Activated naive CD4-positive, alpha-beta T cell treated with anti-CD3 and anti-CD28 coated beads, Interleukin-2, amount 10 ng/mL, durations not matched to agents 7 days and 5 days (primary cell): Measurements from ENCODE around the gene PCYT1A.
"Not testable (repeated sequence)": the region's sequence is repeated elsewhere in the genome, so short reads cannot be mapped to it uniquely, and the experiment has no call there.

ENCODE experiments used
- CTCF ChIA-PET: fragments of 350-600 bp; sonication (Branson Sonifier 250); formaldehyde crosslinking; loops from one replicate; lab custom pipeline; 2021; ENCODE audit warnings: antibody characterized with exemption; lab: Charles Lee
- DNase-seq: peaks from one replicate; pipeline ENCODE4 v3.0.0-alpha.2; 2020
- H3K27ac Mint-ChIP-seq: one replicate; pipeline ENCODE4 v1.8.0; 2021; ENCODE audit warnings: mild to moderate bottlenecking, moderate library complexity, mixed read lengths
- H3K27me3 Mint-ChIP-seq: one replicate; pipeline ENCODE4 v1.8.0; 2021; ENCODE audit warnings: mild to moderate bottlenecking, mixed read lengths
- H3K36me3 Mint-ChIP-seq: one replicate; pipeline ENCODE4 v1.8.0; 2021; ENCODE audit warnings: mixed read lengths
- H3K4me1 Mint-ChIP-seq: one replicate; pipeline ENCODE4 v1.8.0; 2021; ENCODE audit warnings: mixed read lengths
- H3K4me3 Mint-ChIP-seq: one replicate; pipeline ENCODE4 v1.8.0; 2021; ENCODE audit warnings: mild to moderate bottlenecking, moderate library complexity, mixed read lengths
- H3K9me3 Mint-ChIP-seq: one replicate; pipeline ENCODE4 v1.8.0; 2021; ENCODE audit warnings: mixed read lengths

The PCYT1A gene

DNA sequence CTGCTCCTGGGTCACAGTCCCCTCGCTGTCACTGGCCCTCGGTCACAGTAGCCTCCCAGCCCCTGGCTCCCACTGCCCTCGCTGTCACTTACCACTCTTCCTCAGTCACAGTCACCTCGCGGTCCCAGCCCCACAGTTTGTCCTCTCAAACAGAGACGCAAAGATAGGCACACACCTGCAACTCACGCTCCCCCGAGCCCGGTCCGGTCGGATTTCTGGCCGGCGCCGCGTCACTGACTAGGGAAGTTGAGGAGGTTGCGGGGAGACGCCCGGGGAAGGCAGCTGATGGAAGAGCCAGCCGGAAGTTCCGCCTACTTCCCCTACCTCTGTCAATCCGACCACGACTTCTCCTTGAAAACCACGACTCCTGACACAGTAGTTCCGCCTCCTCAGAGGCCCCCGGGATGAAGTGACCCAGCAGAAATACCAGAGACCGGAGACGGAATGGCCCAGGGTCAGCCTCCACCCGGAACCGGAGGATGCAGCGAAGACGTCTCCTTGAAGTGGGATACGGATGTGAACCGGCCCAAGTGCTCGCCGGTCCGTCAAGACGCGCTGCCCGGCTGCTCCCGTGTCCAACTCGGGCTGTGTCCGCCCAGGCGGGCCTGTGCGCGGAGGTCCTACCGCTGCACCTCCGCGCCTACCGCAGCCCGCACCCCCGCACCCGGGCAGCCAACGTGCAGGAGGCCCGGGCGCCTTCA is at the start of gene PCYT1A:
Gene PCYT1A (minus strand): TSS at position 287 of the 701 bp plus-strand sequence. CDS start 17,195 bp downstream, outside the sequence.
- Mint-ChIP-seq H3K9me3 (no peaks in the 10 kb centered on the region), H3K36me3 (peaks cover 25% of the 10 kb centered on the region), H3K27ac (peak within 1 kb of the TSS; percentile 94), H3K4me3 (peak within 1 kb of the TSS; percentile 98), H3K27me3 (no peaks in the 10 kb centered on the region), H3K4me1 (peaks cover 48% of the 10 kb centered on the region)
- peak; percentile 87 for DNase-seq
- CTCF ChIA-PET, result no interaction called here

DNA sequence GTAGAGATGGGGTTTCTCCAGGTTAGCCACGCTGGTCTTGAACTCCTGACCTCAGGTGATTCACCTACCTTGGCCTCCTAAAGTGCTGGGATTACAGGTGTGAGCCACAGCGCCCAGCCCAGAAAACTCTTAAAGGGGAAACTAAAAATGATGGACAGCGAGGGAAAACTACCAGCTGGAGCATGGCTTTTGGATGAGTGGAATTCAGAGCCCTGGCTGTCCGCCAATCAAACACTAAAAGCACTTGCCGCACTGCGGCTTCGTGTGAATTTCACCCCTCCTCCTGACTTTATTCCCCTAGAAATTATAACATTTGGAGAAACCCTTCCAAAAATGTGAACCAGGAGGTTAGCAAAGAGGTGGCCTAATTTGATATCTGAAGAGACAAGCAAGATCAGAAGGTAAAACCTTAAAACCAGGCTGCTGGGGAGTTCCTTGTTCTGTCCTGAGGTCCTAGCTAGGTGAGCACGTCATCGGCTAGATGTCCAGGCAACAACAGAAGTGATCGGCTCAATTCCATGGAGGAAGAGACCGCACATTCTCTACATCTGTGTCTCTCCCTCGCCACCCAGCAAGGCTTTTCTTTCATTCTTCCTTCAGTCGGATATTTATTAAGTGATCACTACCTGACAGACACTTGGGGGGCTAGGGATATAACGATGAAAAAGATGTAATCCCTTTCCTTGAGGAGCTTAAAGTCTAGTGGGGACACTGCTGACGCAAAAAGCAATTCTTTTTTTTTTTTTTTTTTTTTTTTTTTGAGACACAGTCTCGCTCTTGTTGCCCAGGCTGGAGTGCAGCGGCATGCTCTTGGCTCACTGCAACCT is 49.0 kb upstream of the PCYT1A start:
- H3K27me3 Mint-ChIP-seq, result peaks cover 33% of the 10 kb centered on the region
- H3K27ac Mint-ChIP-seq, result no peak overlapping the region
- no peak for DNase-seq
- H3K4me3 Mint-ChIP-seq, result no peak overlapping the region
- CTCF ChIA-PET, result no interaction called here
- no peaks in the 10 kb centered on the region for H3K9me3 Mint-ChIP-seq
- H3K36me3 Mint-ChIP-seq, result no peaks in the 10 kb centered on the region
- no peaks in the 10 kb centered on the region for H3K4me1 Mint-ChIP-seq

DNA sequence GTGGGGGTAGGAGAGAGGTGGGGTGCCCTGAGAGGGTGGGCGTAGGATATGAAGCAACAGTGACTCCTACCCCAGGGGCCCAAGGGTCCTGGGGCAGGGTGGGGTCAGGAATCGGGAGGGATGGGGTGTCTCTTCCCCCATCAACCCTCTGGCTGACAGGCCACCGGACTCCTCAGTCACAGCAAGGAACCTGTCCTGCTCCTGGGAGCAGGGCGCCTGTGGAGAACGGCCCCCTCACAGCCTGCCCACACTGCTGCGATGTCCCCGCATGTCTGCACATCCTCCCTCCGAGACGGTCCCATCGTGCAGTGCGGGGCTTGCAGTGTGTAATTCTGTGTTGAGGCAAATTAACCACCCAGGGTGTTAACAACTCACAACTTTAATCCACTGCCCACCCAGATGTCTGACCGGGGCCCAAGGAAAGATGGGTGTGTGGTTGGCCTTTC is 48.0 kb upstream of the PCYT1A start:
- Mint-ChIP-seq H3K9me3 (no peaks in the 10 kb centered on the region), H3K36me3 (no peaks in the 10 kb centered on the region), H3K27ac (no peak overlapping the region), H3K4me1 (no peaks in the 10 kb centered on the region), H3K27me3 (peaks cover 27% of the 10 kb centered on the region), H3K4me3 (no peak overlapping the region)
- no peak for DNase-seq
- CTCF ChIA-PET, result no interaction called here

DNA sequence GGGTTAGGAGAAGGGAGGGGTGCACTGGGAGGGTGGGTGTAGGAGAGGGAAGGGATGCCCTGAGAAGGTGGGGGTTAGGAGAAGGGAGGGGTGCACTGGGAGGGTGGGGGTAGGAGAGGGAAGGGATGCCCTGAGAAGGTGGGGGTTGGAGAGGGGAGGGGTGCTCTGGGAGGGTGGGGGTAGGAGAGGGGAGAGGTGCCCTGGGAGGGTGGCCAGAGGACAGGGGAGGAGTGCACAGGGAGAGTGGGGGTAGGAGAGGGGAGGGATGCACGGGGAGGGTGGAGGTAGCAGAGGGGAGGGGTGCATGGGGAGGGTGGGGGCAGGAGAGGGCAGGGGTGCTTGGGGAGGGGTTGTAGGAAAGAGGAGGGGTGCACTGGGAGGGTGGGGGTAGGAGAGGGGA is 47.5 kb upstream of the PCYT1A start:
- DNase-seq, result no peak
- Mint-ChIP-seq H3K9me3 (no peaks in the 10 kb centered on the region), H3K4me1 (no peaks in the 10 kb centered on the region), H3K4me3 (no peak overlapping the region), H3K27me3 (peaks cover 29% of the 10 kb centered on the region), H3K36me3 (no peaks in the 10 kb centered on the region), H3K27ac (no peak overlapping the region)
- CTCF ChIA-PET, result no interaction called here

DNA sequence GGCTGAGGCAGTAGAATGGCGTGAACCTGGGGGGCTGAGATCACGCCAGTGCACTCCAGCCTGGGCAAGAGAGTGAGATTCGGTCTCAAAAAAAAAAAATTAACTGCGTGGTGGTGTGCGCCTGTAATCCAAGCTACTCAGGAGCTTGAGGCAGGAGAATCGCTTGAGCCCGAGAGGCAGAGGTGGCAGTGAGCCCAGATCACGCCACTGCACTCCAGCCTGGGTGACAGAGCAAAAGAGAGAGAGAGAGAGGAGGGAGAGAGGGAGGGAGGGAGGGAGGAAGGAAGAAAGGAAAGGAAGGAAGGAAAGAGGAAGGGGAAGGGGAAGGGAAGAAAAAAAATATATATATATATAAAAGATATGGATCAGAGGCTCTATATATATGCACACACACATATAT is 44.6 kb upstream of the PCYT1A start:
- H3K9me3 Mint-ChIP-seq, result no peaks in the 10 kb centered on the region
- H3K4me3 Mint-ChIP-seq, result no peak overlapping the region
- H3K4me1 Mint-ChIP-seq, result no peaks in the 10 kb centered on the region
- no peak for DNase-seq
- CTCF ChIA-PET, result no interaction called here
- no peak overlapping the region for H3K27ac Mint-ChIP-seq
- H3K36me3 Mint-ChIP-seq, result no peaks in the 10 kb centered on the region
- H3K27me3 Mint-ChIP-seq, result peaks cover 29% of the 10 kb centered on the region

DNA sequence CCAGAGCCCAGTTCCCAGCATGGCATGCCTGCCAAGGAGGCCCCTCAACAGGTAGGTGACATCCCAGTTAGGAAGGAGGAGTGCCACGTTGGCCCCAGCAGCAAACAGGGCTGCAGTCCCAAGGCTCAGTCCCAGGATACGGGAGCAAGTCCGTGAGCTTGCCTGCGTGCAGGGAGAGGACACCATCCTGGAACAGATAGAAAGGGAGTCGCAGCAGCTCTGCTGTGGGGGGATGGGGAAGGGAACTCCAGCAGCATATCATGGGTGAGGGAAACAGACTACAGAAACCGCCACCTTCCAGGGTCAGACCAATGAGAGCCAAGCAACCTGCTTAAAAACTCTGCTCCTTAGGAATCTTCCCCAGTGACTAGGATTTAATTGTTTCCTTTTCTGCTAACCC is 39.9 kb upstream of the PCYT1A start:
- H3K27ac Mint-ChIP-seq, result peak overlapping the region; percentile 20
- H3K36me3 Mint-ChIP-seq, result no peaks in the 10 kb centered on the region
- no peaks in the 10 kb centered on the region for H3K4me1 Mint-ChIP-seq
- H3K4me3 Mint-ChIP-seq, result no peak overlapping the region
- no peak for DNase-seq
- CTCF ChIA-PET, result no interaction called here
- H3K27me3 Mint-ChIP-seq, result peaks cover 36% of the 10 kb centered on the region
- H3K9me3 Mint-ChIP-seq, result no peaks in the 10 kb centered on the region

DNA sequence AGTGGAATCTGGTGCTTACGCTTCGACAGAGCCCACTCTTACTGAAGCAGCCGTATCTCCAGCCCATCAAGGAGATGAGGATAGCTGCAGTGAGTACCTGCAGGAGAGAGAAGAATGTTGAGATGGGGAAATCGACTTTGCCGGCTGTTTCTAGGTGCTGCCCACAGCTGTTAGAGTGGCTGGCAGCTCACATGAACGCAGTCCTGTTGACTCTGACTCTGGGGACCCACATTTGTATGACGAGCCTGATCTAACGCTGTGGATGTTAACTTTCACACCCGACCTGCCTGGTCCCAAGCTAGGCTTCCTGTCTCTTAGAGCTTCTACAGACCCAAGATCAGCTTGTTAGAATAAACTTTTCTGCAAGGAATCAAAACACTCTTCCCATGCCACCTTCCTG is 39.4 kb upstream of the PCYT1A start:
- Mint-ChIP-seq H3K27me3 (peaks cover 36% of the 10 kb centered on the region), H3K4me1 (no peaks in the 10 kb centered on the region), H3K36me3 (no peaks in the 10 kb centered on the region), H3K9me3 (no peaks in the 10 kb centered on the region), H3K4me3 (no peak overlapping the region), H3K27ac (peak overlapping the region; percentile 20)
- DNase-seq, result no peak
- CTCF ChIA-PET, result no interaction called here

DNA sequence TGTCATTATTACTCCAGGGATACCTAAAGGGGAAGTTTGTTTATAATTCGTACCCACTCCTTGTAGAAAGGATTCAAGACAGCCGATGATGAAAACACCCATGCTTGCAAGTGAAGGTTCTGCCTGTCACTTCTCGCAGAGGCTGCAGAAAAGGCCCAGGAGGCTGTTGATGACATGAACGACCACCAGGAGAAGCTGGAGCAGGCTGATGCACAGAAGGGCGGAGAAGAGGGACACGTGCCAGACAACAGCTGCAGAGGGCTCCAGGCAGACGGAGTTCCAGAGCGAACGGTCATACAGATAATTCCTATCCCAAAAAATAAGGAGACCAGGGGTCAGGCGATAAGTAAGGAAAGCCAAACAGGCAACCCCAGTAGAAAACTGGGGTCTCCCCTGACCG is 36.2 kb upstream of the PCYT1A start:
- no peak for DNase-seq

DNA sequence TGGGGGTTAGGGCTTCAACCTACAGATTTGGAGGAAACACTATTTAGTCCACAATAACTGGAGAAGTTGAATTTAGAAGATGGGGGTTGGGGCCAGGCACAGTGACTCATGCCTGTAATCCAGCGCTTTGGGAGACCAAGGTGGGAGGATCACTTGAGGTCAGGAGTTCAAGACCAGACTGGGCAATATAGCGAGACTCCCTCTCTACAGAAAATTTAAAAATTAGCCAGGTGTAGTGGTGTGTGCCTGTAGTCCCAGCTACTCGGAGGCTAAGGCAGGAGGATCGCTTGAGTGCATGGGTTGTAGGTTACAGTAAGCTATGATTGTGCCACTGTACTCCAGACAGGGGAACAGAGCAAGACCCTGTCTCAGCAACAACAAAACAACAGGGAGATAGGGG is 35.5 kb upstream of the PCYT1A start:
- peaks cover 24% of the 10 kb centered on the region for H3K27me3 Mint-ChIP-seq
- DNase-seq, result no peak
- H3K36me3 Mint-ChIP-seq, result peaks cover under 1% of the 10 kb centered on the region
- H3K27ac Mint-ChIP-seq, result no peak overlapping the region
- H3K4me3 Mint-ChIP-seq, result no peak overlapping the region
- CTCF ChIA-PET, result no interaction called here
- peaks cover 14% of the 10 kb centered on the region for H3K4me1 Mint-ChIP-seq
- no peaks in the 10 kb centered on the region for H3K9me3 Mint-ChIP-seq

More for the DNA sequence above, 36.2 kb upstream of the PCYT1A start:
- no peaks in the 10 kb centered on the region for H3K36me3 Mint-ChIP-seq
- no peaks in the 10 kb centered on the region for H3K9me3 Mint-ChIP-seq
- peaks cover 14% of the 10 kb centered on the region for H3K4me1 Mint-ChIP-seq
- H3K27ac Mint-ChIP-seq, result no peak overlapping the region
- peaks cover 25% of the 10 kb centered on the region for H3K27me3 Mint-ChIP-seq
- no peak overlapping the region for H3K4me3 Mint-ChIP-seq
- CTCF ChIA-PET, result interaction anchor here (1.4 kb wide), 1 partner anchor 70 kb away, joined by 3 read pairs; no protein-coding TSS in a partner anchor

DNA sequence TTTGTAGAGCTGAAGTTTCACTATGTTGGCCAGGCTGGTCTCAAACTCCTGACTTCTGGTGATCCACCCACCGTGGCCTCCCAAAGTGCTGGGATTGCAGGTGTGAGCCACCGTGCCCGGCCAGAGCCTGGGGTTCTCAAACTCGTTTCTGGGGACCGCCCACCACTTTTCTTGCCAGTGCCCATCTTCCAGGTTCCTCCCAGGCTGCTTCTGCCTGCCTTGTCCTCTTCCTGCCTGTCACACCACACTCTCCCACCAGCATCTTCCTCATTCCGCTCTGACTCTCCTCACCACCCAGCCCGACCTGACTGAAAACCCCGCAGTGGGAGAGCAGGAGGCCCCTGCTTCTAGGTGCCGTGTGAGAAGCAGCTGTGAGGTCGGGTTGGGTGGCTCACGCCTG is 33.6 kb upstream of the PCYT1A start:
- peaks cover 2% of the 10 kb centered on the region for H3K36me3 Mint-ChIP-seq
- H3K27me3 Mint-ChIP-seq, result peaks cover 14% of the 10 kb centered on the region
- DNase-seq, result no peak
- H3K27ac Mint-ChIP-seq, result no peak overlapping the region
- H3K9me3 Mint-ChIP-seq, result no peaks in the 10 kb centered on the region
- CTCF ChIA-PET, result no interaction called here
- no peak overlapping the region for H3K4me3 Mint-ChIP-seq
- peaks cover 22% of the 10 kb centered on the region for H3K4me1 Mint-ChIP-seq

DNA sequence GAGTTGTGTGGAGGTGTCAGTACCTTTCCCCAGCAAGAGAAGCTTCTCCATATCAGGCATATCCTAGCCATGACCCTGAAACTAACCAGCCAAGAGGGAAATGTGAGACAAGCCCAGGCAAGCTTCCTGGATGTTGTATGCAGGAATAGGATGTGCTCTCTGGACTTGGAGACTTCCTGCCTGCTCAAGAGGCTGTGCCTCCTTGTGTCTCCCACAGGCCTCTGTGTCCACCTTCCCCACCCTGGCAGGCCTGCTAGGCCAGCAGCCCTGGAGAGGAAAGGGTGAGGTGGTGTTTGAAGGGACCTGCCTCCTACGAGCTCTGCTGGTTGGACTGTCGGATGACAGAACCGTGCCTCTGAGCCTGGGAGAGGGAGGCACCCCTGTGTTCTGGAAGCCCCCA is 32.6 kb upstream of the PCYT1A start:
- Mint-ChIP-seq H3K36me3 (peaks cover 2% of the 10 kb centered on the region), H3K27me3 (peaks cover 14% of the 10 kb centered on the region), H3K9me3 (no peaks in the 10 kb centered on the region), H3K27ac (peak overlapping the region; percentile 79), H3K4me3 (no peak overlapping the region), H3K4me1 (peaks cover 22% of the 10 kb centered on the region)
- CTCF ChIA-PET, result no interaction called here
- no peak for DNase-seq

DNA sequence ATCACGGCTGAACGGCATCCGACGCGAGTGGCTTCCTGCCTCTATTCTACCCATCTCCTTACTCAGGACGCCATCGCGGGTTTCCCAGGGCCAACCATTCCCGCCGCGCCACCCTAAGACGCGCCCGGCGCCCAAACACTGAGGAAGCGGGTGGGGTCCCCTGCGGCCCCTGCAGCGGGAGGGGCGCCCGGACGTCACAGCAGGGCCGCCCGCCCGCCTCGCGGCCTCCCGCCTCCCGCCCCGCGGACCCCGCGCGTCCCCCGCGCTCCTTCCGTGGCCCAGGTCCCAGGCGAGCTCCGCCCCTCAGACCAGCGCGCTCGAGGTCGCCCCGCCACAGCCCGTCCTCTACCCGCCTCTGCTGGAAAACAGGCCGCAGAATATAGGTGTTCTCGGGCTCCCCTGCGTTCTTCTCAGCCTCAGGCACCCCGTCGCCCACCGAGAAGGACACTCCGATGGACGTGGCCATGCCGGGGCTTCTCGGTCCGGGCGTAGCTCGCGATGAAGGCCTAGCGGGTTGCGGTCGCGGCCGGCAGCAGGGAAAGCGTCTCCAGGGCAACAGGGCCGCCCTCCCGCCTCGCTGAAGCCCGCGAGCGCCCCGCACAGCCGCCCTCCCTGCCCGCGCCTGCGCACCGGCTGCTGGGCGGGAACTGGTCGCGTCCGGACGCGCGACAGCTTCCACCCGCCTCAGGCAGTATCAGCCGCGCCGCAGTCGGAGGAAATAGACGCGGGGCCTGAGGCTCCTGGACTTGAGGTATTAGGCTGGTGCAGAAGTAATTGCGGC is 30.4 kb upstream of the PCYT1A start, which contains the start of gene DYNLT2B:
Gene DYNLT2B (minus strand): TSS at position 554 of the 781 bp plus-strand sequence. CDS start 88 bp downstream, at position 466.
- Mint-ChIP-seq H3K36me3 (peaks cover 11% of the 10 kb centered on the region), H3K4me1 (peaks cover 25% of the 10 kb centered on the region), H3K9me3 (no peaks in the 10 kb centered on the region), H3K27me3 (no peaks in the 10 kb centered on the region), H3K27ac (peak within 1 kb of the TSS; percentile 97), H3K4me3 (peak within 1 kb of the TSS; percentile 92)
- peak; percentile 91 for DNase-seq
- CTCF ChIA-PET, result interaction anchor here (0.5 to 1.0 kb wide), 6 partner anchors 24 to 736 kb away, joined by 3 to 4 read pairs (median 3); no protein-coding TSS in a partner anchor

DNA sequence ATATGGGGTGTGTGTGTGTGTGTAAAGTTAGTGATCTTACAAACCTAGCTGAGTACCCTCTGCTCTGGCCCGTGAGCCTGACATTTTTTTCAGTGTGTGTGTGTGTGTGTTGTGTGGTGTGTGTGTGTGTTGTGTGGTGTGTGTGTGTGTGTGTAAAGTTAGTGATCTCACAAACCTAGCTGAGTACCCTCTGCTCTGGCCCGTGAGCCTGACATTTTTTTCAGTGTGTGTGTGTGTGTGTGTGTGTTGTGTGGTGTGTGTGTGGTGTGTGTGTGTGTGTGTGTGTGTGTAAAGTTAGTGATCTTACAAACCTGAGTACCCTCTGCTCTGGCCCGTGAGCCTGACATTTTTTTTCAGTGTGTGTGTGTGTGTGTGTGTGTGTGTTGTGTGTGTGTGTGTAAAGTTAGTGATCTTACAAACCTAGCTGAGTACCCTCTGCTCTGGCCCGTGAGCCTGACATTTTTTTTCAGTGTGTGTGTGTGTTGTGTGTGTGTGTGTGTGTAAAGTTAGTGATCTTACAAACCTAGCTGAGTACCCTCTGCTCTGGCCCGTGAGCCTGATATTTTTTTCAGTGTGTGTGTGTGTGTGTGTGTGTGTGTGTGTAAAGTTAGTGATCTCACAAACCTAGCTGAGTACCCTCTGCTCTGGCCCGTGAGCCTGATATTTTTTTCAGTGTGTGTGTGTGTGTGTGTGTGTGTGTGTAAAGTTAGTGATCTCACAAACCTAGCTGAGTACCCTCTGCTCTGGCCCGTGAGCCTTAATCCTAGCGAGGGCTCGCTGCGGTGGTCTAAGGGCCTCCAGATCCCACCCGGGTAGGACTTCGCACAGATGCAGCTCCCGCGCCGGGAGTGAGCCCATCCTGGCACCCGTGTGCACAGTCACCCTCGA is 29.5 kb upstream of the PCYT1A start:
- DNase-seq, H3K9me3 Mint-ChIP-seq, H3K27me3 Mint-ChIP-seq: not testable (repeated sequence)
- CTCF ChIA-PET, result interaction anchor here (0.6 to 1.0 kb wide), 3 partner anchors 23 to 147 kb away, joined by 3 read pairs; no protein-coding TSS in a partner anchor
- H3K4me3 Mint-ChIP-seq, result peak overlapping the region; percentile 92
- peak overlapping the region; percentile 97 for H3K27ac Mint-ChIP-seq
- peaks cover 25% of the 10 kb centered on the region for H3K4me1 Mint-ChIP-seq
- peaks cover 11% of the 10 kb centered on the region for H3K36me3 Mint-ChIP-seq
